HG03354 (cell line): Measurements from ENCODE around the gene GREM2.
A peak's percentile ranks its signal among the peaks of the same experiment; 100 is the strongest.

Experiments used
- ATAC-seq: cut with Tn5 transposase; IDR thresholded peaks from one replicate; pipeline ENCODE4 v1.9.1; 2021; ENCODE audit warnings: mild to moderate bottlenecking; ENCODE audit not compliant: unreplicated experiment, poor library complexity, severe bottlenecking

GREM2 gene

GRCh38 chr1:240612811-240613210 is 856 bp upstream of the GREM2 start:
- ATAC-seq: no peak

- no peak for ATAC-seq
Observed at GRCh38 chr1:240611228-240611618, 732 bp downstream of the GREM2 start.

DNA sequence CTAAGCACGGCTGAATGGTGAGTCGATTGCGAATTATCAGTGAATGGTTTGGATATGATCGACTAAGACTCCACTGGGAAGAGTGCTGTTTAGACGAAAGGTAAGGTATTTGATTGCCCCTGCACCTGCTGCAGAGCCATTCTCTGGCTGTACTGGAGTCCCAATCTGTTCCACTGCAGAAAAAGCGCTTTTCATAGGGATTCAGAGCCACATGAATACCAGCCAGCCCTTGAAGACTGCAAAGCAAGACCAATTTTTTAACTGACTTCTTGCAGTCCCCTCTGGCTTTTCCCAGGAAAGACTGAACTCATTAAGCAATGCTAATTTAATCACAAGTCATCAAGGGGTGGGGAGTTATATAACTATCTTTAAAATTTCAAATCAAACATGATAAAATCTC is 1.3 kb downstream of the GREM2 start:
- no peak for ATAC-seq

DNA sequence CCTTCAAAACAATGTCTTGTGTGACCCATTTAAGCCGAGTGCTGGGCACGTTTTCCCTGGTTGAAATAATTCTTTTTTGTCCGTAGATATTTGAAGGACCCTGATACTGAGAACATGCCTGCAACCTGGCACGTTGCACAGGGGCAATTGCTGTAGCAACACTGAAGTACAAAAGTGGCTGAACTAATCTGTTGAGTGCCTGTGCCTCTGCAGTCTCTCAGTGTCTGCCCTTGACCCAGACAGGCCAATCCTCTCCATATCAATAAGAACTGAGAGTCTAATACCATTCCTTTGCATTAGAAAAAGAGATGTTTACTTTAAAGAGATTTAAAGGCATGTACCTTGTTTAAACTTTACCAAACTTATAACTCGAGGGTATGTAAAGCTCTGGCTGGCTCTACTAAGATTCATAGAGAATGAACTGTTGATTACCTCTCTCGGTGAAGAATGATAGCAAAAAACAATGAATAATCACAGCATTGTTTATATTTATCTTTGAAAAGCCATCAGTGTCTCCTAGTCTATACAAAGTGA is 2.4 kb downstream of the GREM2 start:
- no peak for ATAC-seq

DNA sequence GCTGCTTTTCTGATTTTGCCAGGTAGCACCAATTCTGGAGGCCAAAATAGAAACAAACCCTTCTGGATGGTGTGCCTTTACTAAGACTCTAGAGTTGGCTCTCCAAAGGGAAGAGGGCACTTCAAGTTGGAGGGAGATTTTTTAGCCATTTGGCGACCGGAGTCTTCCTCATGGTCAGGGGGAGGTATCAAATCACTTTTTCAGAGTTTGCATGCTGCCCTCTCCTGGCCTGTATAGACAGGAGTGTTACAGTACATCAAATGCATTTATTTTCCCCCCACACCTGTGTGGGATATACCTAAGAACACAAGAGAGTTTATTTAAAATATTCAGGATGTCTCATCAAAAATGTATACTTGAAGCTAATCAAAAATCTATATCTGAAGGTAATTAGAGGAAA is 3.2 kb downstream of the GREM2 start:
- no peak for ATAC-seq

GRCh38 chr1:240607006-240607405 is 4.9 kb downstream of the GREM2 start:
- no peak for ATAC-seq

- no peak for ATAC-seq
Observed at GRCh38 chr1:240602189-240602588, 9.8 kb downstream of the GREM2 start.

GRCh38 chr1:240599830-240600229 is 12.1 kb downstream of the GREM2 start:
- ATAC-seq: no peak

GRCh38 chr1:240599299-240599698 is 12.7 kb downstream of the GREM2 start:
- ATAC-seq: no peak

- ATAC-seq: no peak
Observed at GRCh38 chr1:240598216-240599001, 13.5 kb downstream of the GREM2 start.

GRCh38 chr1:240597153-240597745 is 14.7 kb downstream of the GREM2 start:
- no peak for ATAC-seq

GRCh38 chr1:240595476-240595875 is 16.5 kb downstream of the GREM2 start:
- ATAC-seq: no peak

DNA sequence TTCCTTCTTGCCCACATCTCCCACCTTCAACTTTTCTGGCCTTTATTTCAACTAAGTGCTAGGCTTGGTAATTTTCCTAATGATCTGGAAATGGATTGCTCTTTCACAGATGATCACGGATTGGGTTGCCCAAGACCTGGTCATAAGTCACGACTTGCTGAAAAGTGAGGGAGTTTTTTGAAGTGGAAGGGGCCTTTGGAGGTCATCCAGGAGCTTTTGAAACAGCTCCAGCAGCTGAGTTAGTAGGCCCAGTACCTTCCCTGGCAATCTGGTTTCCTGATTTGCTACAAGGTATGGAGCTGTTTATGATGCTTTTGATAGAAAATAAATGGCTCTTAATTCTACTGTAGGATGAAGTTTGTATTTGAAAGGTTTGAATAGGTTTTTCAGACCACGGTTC is 20.4 kb downstream of the GREM2 start:
- ATAC-seq: no peak

DNA sequence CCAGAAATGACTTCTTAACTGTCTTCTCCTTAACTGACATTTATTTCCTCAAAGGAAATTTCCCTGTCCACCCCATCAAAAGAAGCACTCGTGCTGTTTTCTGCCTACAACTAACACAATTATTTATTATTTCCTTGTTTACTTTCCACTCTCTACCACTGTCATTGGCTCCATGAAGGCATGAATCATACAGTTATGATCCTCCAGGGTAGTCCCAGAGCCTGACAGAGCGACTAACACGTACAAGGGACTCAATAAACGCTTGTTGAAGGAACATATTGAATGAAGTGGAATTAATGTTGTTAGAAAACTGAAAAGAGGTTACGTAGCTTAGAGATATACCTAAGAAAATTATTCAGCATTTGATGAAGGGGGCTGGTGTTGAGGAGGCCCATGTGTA is 20.9 kb downstream of the GREM2 start:
- ATAC-seq: no peak

DNA sequence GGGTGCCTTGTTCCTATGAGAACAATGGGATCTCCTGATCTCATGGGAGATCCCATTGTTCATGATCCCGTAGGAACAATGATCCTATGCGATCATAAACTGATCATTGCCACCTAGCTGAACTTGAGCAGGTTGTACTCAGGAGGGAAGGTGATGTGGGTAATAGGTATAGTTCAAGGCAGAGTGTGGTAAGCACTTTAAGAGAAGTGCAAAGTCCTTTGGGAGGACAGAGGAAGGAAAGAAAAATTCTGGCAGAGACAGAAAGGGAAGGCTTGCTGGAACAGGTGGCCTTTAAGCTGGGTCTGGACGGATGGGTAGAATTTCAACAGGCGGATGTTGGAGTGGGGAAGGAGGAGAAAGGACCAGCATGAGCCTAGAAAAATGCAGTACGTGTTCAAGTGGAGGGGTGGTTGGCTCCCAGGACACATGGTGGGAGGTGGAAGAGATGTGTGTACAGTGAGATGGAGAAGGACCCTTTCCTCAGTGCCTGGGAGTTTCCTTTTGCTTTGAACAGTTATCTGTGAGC is 22.3 kb downstream of the GREM2 start:
- no peak for ATAC-seq

- ATAC-seq: no peak
Observed at GRCh38 chr1:240586006-240586405, 25.9 kb downstream of the GREM2 start.

DNA sequence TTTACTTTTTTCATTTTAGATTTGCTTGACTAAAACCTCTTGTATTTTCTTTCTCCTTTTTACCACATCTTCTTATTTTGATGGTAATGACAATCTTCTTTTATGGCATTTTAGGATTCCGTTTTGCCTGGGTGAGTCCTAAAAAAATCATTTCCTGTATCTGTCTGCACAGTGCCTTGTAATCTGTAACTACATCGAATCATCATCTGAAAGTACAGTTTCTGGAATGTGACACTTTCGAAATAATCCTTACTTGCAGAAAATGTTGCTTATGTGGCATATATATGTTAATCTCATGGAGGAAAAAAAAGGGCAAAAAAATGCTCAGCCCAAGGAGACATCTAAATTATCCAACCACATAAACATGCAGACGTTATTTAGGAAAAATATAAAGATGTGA is 29.0 kb downstream of the GREM2 start:
- ATAC-seq: no peak

DNA sequence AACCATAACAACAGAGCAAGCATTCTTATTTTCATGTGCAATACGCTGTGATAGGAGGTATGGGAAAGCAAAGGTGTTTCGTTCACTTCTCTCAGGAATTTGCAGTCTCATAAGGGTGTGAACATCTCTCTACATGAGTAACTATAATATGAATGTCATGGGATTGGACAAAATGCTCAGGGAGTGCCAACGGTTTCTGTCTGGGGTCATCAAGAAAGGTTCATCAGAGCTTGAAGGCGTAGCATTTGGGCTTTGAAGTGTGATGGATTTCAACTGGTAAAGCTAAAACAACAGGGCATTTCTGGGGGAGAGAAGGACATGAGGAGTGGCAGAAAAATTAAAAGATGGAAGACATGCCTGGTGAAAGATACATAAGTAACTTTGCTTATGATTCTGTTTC is 32.4 kb downstream of the GREM2 start:
- ATAC-seq: no peak

DNA sequence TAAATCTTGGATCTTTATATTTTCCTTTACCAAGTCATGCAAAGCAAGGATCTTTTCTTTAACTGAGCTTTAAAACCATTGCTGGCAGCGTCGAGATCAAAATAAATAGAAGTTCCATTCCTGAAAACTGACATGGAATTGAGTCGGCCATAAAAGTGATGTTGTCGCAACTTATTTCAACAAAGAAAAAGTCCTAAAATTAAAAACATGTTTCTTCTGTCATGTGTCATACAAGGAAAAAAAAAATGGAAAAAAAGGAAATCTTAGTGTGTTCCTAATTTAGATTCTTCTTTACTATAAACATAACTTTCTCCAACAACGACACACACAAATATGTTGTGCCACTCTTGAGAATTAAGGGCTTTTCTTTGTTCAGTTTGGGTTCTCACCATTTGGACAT is 34.9 kb downstream of the GREM2 start:
- ATAC-seq: no peak

DNA sequence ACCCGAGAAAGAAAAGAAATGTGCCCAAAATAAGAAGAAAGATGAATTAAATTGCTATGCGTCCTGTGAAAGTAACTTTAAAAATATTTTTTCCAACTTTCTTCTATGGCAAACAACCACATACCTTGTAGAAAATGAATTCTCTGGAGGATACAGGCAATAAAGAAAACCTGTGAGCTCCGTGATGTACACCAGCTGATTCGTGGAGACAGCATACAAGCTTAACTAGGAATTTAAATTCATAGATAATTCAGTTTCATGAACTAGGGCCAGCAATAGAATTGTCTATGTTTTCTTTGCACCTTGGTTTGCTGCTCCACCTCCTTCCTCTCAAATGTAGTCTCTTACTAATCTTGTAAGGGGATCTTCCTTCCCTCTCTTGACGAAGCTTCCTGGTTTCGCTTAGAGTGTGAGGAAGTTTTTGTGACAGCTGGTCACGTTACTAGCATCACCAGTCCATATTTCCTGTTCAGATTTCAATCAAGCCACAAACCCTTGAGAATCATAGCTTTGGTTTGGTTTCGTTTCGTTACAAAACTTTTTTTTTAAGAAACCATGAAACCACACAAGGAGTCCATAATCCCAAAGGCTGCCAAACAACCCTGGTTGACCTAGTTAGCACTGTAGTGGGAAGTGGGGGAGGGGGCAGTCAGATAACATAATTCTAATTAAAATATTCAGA is 35.8 kb downstream of the GREM2 start:
- peak; percentile 63 for ATAC-seq

DNA sequence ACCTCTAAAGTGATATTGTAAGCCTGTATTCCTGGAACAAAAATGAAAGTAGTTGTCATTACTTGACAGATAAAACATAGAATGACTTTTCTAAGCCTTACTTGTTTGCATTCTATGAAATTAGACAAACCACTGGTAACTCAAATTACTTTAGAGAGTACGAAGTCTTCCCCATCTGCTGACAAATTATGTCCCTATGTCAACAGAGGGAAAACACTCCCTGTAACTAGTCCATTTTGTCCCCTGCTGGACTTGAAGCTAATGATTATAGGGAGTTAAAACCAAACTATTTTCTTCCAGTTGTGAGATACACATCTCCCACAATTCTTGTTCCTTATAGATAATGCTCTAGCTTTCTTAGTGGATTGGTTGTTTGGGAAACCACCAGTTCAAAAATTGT is 39.6 kb downstream of the GREM2 start:
- ATAC-seq: no peak
